ACC112 (cell line): ENCODE data around the gene RAB1A.
"Not testable (repeated sequence)": the region's sequence is repeated elsewhere in the genome, so short reads cannot be mapped to it uniquely, and the experiment has no call there.

Experiments used
- H2AFZ ChIP-seq: fragments of 200-600 bp; sonication (generic); one replicate; pipeline ENCODE4 v1.6.0; 2017; ENCODE audit warnings: antibody characterized with exemption, low read length; ENCODE audit not compliant: unreplicated experiment
- H3K27ac ChIP-seq: fragments of 200-600 bp; sonication (generic); 2 replicates; pipeline ENCODE4 v1.5.1; 2014; ENCODE audit warnings: low read depth, mild to moderate bottlenecking, antibody characterized with exemption, low read length, moderate library complexity
- H3K27me3 ChIP-seq: fragments of 200-600 bp; sonication (generic); 2 replicates; pipeline ENCODE4 v1.6.1; 2014; ENCODE audit warnings: mild to moderate bottlenecking, antibody characterized with exemption, low read length, moderate library complexity, mixed read lengths; ENCODE audit not compliant: insufficient read depth
- H3K36me3 ChIP-seq: fragments of 200-600 bp; sonication (generic); 2 replicates; pipeline ENCODE4 v1.6.1; 2016; ENCODE audit warnings: mild to moderate bottlenecking, antibody characterized with exemption, low read length, moderate library complexity, mixed read lengths; ENCODE audit not compliant: insufficient read depth
- H3K4me1 ChIP-seq: fragments of 200-600 bp; sonication (generic); one replicate; pipeline ENCODE4 v1.6.1; 2016; ENCODE audit warnings: low read length, mixed read lengths; ENCODE audit not compliant: insufficient read depth, unreplicated experiment, control insufficient read depth
- H3K4me3 ChIP-seq: fragments of 200-600 bp; sonication (generic); 2 replicates; pipeline ENCODE4 v1.5.1; 2014; ENCODE audit warnings: mild to moderate bottlenecking, low read depth, low read length
- H3K79me2 ChIP-seq: fragments of 200-600 bp; sonication (generic); one replicate; pipeline ENCODE4 v1.6.0; 2016; ENCODE audit warnings: low read length; ENCODE audit not compliant: control insufficient read depth, unreplicated experiment, insufficient read depth

Gene RAB1A

DNA sequence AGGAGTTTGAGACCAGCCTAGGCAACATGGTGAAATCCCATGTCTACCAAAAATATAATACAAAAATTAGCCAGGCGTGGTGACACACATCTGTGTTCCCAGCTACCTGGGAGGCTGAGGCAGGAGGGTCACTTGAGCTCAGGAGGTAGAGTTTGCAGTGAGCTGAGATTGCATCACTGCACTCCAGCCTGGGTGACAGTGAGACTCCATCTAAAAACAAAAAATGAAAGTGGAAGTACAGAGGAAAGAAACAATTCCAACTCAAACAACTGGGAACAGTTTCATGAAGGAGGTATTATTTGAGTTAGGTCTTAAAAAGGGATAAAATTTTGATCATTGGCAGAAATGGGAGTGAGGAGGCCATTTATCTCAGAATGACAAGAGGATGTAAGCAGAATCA is 6.3 kb upstream of the RAB1A start:
- H3K27me3 ChIP-seq, result no peaks in the 10 kb centered on the region
- no peak overlapping the region for H3K4me3 ChIP-seq
- no peaks in the 10 kb centered on the region for H3K4me1 ChIP-seq
- no peak overlapping the region for H2AFZ ChIP-seq
- H3K79me2 ChIP-seq, result no peaks in the 10 kb centered on the region
- no peaks in the 10 kb centered on the region for H3K36me3 ChIP-seq
- no peak overlapping the region for H3K27ac ChIP-seq

DNA sequence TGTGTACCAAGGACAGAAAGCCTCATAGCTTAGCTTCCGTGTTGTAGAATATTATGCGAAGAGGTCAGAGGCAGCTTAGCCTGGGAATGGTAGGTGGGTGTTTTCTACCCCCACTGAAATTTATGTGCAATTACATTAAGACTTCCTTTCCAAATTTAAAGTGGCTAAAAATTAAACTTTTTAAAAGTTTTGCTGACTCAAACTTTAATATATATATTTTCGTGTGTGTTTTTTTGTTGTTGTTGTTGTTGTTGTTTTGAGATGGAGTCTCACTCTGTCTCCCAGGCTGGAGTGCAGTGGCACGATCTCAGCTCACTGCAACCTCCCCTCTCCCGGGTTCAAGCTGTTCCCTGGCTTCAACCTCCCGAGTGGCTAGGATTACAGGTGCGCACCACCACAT is 4.3 kb upstream of the RAB1A start:
- Histone ChIP-seq H3K79me2 (peaks cover 8% of the 10 kb centered on the region), H3K4me3 (no peak overlapping the region), H2AFZ (no peak overlapping the region), H3K27ac (no peak overlapping the region), H3K4me1 (no peaks in the 10 kb centered on the region), H3K27me3 (no peaks in the 10 kb centered on the region), H3K36me3 (no peaks in the 10 kb centered on the region)

DNA sequence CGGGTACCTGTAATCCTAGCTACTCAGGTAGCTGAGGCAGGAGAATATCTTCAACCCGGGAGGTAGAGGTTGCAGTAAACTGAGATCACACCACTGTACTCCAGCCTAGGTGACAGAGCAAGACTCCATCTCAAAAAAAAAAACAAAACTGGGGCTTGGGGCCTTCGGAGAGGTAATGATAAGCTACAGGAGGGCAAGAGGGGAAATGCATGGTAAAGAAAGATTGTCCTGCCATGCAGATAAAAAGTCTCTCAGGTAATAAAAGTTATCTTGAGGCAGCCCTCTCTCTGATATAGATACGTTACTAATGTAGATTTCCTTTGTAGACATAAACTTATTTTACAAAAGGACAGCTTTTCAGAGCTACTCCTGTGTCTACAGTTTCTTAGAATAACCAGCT is 3.7 kb upstream of the RAB1A start:
- Histone ChIP-seq H3K27ac (no peak overlapping the region), H3K27me3 (no peaks in the 10 kb centered on the region), H3K36me3 (no peaks in the 10 kb centered on the region), H3K4me1 (no peaks in the 10 kb centered on the region), H2AFZ (no peak overlapping the region), H3K79me2 (peaks cover 13% of the 10 kb centered on the region), H3K4me3 (no peak overlapping the region)

DNA sequence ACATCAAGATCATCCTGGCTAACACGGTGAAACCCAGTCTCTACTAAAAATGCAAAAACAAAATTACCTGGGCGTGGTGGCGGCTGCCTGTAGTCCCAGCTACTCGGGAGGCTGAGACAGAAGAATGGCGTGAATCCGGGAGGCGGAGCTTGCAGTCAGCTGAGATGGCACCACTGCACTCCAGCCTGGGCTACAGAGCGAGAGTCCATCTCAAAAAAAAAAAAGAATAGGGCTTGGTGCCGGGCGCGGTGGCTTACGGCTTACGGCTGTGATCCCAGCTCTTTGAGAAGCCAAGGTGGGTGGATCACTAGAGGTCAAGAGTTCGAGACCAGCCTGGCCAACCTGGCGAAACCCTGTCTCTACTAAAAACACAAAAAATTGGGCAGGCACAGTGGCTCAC is 3.0 kb upstream of the RAB1A start:
- not testable (repeated sequence) for H3K4me1 ChIP-seq

DNA sequence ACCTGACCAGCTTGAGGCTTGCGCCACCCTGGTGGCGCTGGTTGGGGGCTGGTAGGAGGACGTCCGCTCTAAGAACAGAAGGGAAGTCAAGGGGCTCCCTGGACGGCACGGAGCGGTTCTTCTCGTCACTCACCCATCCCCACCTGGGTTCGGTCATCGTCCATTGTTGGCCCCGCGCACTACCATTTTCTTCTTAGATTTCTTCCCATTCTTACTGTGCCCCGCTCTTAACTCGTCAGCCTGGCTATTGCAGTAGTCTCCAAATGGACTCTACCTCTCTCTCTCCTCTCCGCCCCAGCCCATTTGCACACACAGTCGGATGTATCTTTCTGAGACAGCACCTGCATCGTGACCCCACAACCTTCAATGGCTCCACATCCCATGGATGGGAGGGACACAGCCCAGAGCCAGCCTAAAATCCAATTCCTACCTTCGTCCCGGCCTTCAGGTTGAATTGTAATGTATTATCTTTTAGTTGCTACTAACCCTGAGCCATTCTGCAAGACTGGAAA is 814 bp upstream of the RAB1A start:
- H3K4me1 ChIP-seq, result peaks cover 20% of the 10 kb centered on the region
- no peaks in the 10 kb centered on the region for H3K27me3 ChIP-seq
- peak overlapping the region; percentile 85 for H3K4me3 ChIP-seq
- H3K27ac ChIP-seq, result peak overlapping the region; percentile 63
- peaks cover 42% of the 10 kb centered on the region for H3K79me2 ChIP-seq
- peak overlapping the region; percentile 52 for H2AFZ ChIP-seq
- H3K36me3 ChIP-seq, result no peaks in the 10 kb centered on the region

More for the DNA sequence above, 3.0 kb upstream of the RAB1A start:
- H2AFZ ChIP-seq, H3K4me3 ChIP-seq, H3K27ac ChIP-seq, H3K27me3 ChIP-seq, H3K36me3 ChIP-seq: not testable (repeated sequence)
- H3K79me2 ChIP-seq, result peaks cover 20% of the 10 kb centered on the region

DNA sequence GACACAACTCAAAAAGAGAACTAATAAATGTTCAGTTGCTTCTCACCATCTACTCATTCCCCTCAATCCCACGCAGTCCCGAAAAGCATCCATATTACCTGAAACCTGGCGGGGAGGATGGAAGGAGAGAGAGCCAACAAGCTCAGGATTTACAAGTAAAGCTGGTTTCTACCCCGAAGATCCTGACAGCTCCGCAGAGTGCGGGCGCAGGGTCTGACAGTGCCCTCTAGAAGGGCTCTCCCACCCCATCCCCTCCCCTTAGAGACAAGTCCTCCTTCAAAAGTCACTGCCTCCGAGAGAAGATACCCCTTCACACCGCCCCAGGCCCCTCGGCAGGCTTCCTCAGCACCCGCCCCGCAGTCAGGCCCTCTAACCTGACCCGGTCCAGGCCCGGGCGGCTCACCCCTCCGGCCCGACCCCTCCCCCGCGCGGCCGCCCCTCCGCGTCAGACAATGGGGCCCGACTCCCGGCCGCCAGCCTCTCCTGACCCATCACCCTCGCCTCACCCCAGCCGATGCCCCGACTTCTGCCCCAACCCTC is 550 bp downstream of the RAB1A start:
- Histone ChIP-seq H3K36me3 (no peaks in the 10 kb centered on the region), H2AFZ (no peak overlapping the region), H3K4me3 (peak overlapping the region; percentile 85), H3K27me3 (no peaks in the 10 kb centered on the region), H3K79me2 (peaks cover 55% of the 10 kb centered on the region), H3K27ac (peak overlapping the region; percentile 75), H3K4me1 (peaks cover 30% of the 10 kb centered on the region)

DNA sequence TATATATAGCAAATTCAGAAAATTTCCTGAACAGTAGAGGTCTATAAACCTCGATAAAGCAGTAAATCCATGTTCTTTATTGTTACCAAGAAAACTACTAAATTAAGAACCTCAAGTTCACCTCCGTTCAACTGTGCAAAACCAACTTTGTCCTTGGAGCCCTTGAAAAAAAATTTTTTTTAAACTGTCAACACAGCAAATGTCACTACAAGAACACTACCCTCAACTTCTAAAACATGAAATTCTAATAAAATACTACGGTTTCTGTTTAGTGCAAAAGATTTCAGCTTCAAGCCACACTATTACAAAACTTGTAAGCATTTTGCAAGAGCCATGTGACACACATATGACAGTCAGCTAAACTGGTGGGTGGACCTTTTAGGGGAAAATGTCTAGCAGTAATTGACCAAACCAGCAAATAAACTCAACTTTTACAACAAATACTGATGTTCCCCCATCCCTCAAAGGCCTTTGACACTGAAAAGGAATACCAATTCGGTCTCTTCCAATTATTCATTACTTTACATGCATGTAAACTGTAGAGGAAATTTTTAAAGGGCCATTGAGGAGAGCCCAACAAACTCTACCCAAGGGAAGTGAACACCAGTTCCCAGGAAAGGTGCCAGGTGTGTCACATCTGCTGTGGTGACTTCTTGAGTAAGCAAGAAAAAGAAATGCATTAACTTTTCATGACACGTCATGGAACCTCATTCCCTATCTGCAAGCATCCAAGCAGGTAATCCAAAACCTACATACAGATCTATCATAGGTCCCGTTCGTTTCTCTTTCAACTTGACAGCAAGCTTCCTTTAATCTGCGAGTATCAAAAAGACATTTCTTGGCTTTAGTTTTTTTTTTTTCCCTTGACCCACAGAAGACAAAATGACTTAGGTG is 1.4 kb downstream of the RAB1A start:
- Histone ChIP-seq H3K27ac (peak overlapping the region; percentile 75), H3K27me3 (no peaks in the 10 kb centered on the region), H3K4me1 (peaks cover 32% of the 10 kb centered on the region), H3K36me3 (no peaks in the 10 kb centered on the region), H2AFZ (no peak overlapping the region), H3K79me2 (peaks cover 63% of the 10 kb centered on the region), H3K4me3 (peak overlapping the region; percentile 85)

DNA sequence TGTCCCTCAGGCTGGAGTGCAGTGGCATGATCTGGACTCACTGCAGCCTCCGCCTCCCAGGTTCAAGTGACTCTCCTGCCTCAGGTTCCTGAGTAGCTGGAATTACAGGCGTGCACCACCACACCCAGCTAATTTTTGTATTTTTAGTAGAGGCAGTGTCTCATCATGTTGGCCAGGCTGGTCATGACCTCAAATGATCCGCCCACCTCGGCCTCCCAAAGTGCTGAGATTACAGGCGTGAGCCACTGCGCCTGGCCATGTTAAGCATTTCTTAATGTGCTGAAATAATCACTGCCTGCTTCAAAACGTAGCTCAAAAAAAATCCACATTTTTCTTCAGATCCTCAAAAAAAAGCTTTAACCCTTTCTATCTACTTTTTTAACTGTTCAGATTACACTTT is 4.4 kb downstream of the RAB1A start:
- not testable (repeated sequence) for H3K36me3 ChIP-seq, H3K4me3 ChIP-seq, H3K27ac ChIP-seq, H2AFZ ChIP-seq, H3K27me3 ChIP-seq
- Histone ChIP-seq H3K79me2 (peaks cover 94% of the 10 kb centered on the region), H3K4me1 (peaks cover 32% of the 10 kb centered on the region)

DNA sequence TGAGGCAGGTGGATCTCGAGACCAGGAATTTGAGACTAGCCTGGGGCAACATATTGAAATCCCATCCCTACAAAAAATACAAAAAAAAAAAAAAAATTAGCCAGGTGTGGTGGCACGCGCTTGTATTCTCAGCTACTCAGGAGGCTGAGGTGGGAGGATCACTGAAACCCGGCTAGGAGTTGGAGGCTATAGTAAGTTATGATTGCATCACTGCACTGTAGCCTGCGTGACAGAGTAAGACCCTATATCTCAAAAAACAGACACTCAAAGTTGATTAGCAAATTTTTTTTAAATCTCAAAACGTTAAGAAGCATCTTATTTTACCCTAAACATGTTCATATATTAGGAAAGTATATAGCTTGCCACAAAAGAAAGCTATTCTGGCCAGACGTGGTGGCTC is 7.6 kb downstream of the RAB1A start:
- Histone ChIP-seq H3K27ac (no peak overlapping the region), H3K79me2 (peaks cover 99% of the 10 kb centered on the region), H3K4me1 (peaks cover 27% of the 10 kb centered on the region), H3K36me3 (no peaks in the 10 kb centered on the region), H3K27me3 (no peaks in the 10 kb centered on the region), H2AFZ (no peak overlapping the region), H3K4me3 (no peak overlapping the region)

DNA sequence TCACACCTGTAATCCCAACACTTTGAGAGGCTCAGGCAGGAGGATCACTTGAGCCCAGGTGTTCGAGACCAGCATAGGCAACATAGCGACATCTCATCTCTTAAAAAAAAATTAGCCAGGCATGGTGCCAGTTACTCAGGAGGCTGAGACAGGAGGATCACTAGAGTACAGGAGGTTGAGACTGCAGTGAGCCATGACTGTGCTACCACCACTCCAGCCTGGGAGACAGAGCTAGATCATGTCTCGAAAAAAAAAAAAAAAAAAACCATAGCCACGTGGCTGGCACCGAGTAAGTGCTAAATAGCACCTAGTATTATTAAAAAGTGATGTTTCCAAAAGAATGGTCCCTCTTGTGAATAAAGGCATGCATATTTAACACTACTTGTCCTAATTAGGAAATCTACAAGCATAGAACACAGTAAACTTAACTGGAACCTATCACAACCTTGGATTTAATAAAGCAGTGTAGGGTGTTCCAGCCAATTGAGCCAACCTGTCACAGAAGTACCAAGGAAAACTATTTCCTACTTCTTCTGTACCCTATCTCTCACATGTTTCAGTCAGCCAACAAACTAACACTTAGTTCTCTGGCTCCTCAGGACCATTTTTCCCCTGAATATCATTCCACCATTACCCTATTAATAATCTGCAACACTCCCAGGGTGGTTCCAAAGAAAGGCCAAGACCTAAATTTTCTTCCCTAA is 8.8 kb downstream of the RAB1A start:
- Histone ChIP-seq H3K27me3 (no peaks in the 10 kb centered on the region), H3K79me2 (peaks cover 99% of the 10 kb centered on the region), H3K36me3 (no peaks in the 10 kb centered on the region), H3K4me3 (no peak overlapping the region), H3K27ac (no peak overlapping the region), H3K4me1 (peaks cover 16% of the 10 kb centered on the region), H2AFZ (no peak overlapping the region)
